Esophagus muscularis mucosa (tissue), 4 donors: ENCODE data around the gene NEB. TPM values are rescaled to one million over a fixed set of nuclear protein-coding genes. Genes with fewer than 3 reads are reported as not detected.

Experiments
- DNase-seq: peaks from one replicate; pipeline ENCODE4 v3.0.0-alpha.2; 2017; ENCODE audit errors: extremely low spot score
- H3K27ac ChIP-seq, 4 donors: fragments of 200-600 bp; sonication (generic); replicated peaks in 1 of 4; 1 replicate in 3 of 4; 2 replicates in 1 of 4; pipeline ENCODE4 v1.5.1; 2016 to 2019; ENCODE audit warnings: mild to moderate bottlenecking in 1 of 4
- H3K27me3 ChIP-seq, 4 donors: fragments of 200-600 bp; sonication (generic); one replicate each; pipeline versions ENCODE4 v1.5.1 to v1.6.0; 2016 to 2019
- H3K36me3 ChIP-seq, 4 donors: fragments of 200-600 bp; sonication (generic); one replicate each; pipeline ENCODE4 v1.5.1; 2016 to 2019
- H3K4me1 ChIP-seq, 4 donors: fragments of 200-600 bp; sonication (generic); one replicate each; pipeline ENCODE4 v1.5.1; 2016 to 2019
- H3K4me3 ChIP-seq, 4 donors: fragments of 200-600 bp; sonication (generic); 1 replicate in 2 of 4; 2 replicates in 2 of 4; pipeline ENCODE4 v1.5.1; 2016 to 2019; ENCODE audit warnings: mild to moderate bottlenecking in 4 of 4, moderate library complexity in 1 of 4
- H3K9me3 ChIP-seq, 4 donors: fragments of 200-600 bp; sonication (generic); 1 replicate in 3 of 4; 2 replicates in 1 of 4; pipeline ENCODE4 v1.5.1; 2016 to 2019
- EP300 ChIP-seq: sonication (generic); formaldehyde crosslinking; IDR thresholded peaks from one replicate; pipeline ENCODE4 v1.6.1; 2017; ENCODE audit warnings: antibody characterized with exemption
- POLR2A ChIP-seq: fragments of 450-650 bp; IDR thresholded peaks from one replicate; pipeline ENCODE4 v1.6.1; 2017; ENCODE audit warnings: antibody characterized with exemption, moderate library complexity, mild to moderate bottlenecking, low read depth
- POLR2AphosphoS5 ChIP-seq, 2 donors: sonication (generic); formaldehyde crosslinking; IDR thresholded peaks; one replicate each; pipeline ENCODE4 v1.6.1; 2017; ENCODE audit warnings: antibody characterized with exemption in 2 of 2
- WGBS: methylation state at CpG from one replicate; pipeline ENCODE4 v1.1.5; 2018; 5-methylcytosine and 5-hydroxymethylcytosine counted together
- intact Hi-C: fragments of 100-400 bp; cut with DNase I; formaldehyde crosslinking; loops from one replicate; pipeline ENCODE4 v1.15.1; 2023
- total RNA-seq, 4 donors: library from RNA; depleted of rRNA; stranded (reverse); fragments of >200 nt; gene quantifications; one replicate each; pipeline versions ENCODE4 v1.1.0 to v1.2.1, GENCODE V29; 2016
- TF ChIP-seq, protein P1 (sequence below), 3 experiments: fragments of 200-600 bp in 2 of 3; fragments of 450-650 bp in 1 of 3; sonication (generic) in 2 of 3; IDR thresholded peaks; one replicate each; pipeline ENCODE4 v1.5.1; 2017 to 2019; ENCODE audit warnings: antibody characterized with exemption in 3 of 3, mild to moderate bottlenecking in 2 of 3, moderate library complexity in 1 of 3

The NEB gene
- total RNA-seq, 4 donors from 2014 or later = 0.23 to 0.84 (median 0.54) TPM

DNA sequence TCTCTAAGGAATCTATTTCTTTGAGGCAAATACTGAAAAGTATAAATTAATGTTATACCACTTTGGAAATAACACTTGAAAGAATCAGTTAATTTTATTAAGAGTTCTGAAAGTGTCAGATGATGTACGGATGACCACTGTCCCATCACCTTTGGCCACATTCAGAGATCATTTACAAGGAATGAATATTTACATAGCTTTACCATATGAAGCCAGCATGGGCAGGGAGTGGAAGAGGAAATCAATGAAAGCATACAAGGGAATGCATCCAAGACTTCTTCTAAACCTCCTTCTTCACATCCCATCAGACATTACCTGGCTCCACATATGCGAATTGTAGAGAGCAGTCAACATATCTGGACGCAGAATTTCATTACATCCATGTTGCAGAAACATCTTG lies 201.1 kb downstream of the NEB start:
- WGBS = 96% methylated on average over 3 of the region's 3 CpGs
- no peaks in the 10 kb centered on the region for H3K4me1 ChIP-seq
- H3K36me3 ChIP-seq = no peaks in the 10 kb centered on the region
- no peaks in the 10 kb centered on the region for H3K27me3 ChIP-seq
- no peak overlapping the region for H3K4me3 ChIP-seq
- no peaks in the 10 kb centered on the region for H3K9me3 ChIP-seq
- DNase-seq = no peak
- no peak for TF ChIP-seq POLR2AphosphoS5 (IDR thresholded peaks at IDR 0.05)
- TF ChIP-seq POLR2A = no peak
- TF ChIP-seq, protein P1, sequence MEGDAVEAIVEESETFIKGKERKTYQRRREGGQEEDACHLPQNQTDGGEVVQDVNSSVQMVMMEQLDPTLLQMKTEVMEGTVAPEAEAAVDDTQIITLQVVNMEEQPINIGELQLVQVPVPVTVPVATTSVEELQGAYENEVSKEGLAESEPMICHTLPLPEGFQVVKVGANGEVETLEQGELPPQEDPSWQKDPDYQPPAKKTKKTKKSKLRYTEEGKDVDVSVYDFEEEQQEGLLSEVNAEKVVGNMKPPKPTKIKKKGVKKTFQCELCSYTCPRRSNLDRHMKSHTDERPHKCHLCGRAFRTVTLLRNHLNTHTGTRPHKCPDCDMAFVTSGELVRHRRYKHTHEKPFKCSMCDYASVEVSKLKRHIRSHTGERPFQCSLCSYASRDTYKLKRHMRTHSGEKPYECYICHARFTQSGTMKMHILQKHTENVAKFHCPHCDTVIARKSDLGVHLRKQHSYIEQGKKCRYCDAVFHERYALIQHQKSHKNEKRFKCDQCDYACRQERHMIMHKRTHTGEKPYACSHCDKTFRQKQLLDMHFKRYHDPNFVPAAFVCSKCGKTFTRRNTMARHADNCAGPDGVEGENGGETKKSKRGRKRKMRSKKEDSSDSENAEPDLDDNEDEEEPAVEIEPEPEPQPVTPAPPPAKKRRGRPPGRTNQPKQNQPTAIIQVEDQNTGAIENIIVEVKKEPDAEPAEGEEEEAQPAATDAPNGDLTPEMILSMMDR (IDR thresholded peaks at IDR 0.05) = no peak
- no peak for TF ChIP-seq EP300
- intact Hi-C loops = no loop called here
- H3K27ac ChIP-seq = no peak overlapping the region

DNA sequence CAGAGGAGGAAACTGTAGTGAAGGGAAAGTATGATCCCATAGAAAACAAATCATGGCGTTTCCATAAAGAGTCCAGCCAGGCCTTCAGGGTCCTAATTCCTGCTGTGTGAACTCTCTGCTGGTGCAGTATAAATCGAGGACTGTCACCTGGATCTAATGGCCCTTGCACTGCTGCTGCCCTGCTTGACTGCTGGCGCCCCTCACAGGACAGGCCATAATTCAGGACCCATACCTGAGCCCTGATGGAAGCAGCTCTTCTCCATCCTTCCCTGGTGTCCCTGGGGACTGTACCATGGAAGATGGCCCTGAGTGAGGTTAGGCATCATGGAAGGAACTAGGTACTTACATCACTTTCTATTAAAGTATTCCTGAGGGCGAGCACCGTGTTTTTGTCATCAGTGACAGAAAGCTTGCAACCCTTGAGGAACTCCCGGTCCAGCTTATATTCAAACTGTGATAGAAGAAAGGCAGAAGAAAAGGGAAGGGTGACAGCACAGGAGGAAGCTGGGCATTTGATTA lies 207.6 kb downstream of the NEB start:
- TF ChIP-seq EP300 (no peak), POLR2A (no peak), POLR2AphosphoS5 (IDR thresholded peaks at IDR 0.05) (no peak)
- TF ChIP-seq, protein P1 (IDR thresholded peaks at IDR 0.05) = no peak
- intact Hi-C loops = no loop called here
- Histone ChIP-seq H3K36me3 (no peaks in the 10 kb centered on the region), H3K4me3 (no peak overlapping the region), H3K9me3 (no peaks in the 10 kb centered on the region), H3K27me3 (no peaks in the 10 kb centered on the region), H3K27ac (no peak overlapping the region), H3K4me1 (no peaks in the 10 kb centered on the region)
- peak; percentile 90 for DNase-seq
- 89% methylated on average over 6 of the region's 6 CpGs for WGBS

DNA sequence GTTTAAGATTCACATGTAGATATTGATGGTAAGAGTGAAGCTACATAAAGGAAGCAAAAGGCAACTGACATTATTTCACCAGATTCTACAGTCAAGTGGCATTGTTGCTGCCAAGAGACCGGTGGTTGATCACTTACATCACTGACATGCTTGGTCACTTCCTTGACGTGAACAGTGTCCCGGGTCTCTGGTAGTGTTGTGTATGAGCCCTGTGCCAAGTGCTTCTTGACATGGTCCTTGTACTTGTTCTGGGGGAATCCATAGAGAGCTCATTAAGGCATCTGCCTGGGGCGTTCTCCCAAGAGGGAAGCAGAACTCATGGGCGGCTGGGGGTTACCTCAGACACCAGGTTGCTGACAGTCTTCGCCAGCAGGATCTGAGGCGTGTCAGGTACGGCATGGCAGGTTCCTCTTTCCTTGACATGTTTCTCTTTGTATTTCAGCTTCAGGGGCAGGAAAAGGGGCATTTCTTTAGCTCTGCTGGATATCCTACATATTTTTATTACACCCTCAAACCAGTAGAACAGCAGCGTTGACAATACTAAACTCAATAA lies 208.4 kb downstream of the NEB start:
- Histone ChIP-seq H3K36me3 (no peaks in the 10 kb centered on the region), H3K9me3 (no peaks in the 10 kb centered on the region), H3K27me3 (no peaks in the 10 kb centered on the region), H3K27ac (no peak overlapping the region), H3K4me1 (no peaks in the 10 kb centered on the region), H3K4me3 (no peak overlapping the region)
- intact Hi-C loops = no loop called here
- WGBS = 89% methylated on average over 8 of the region's 9 CpGs
- DNase-seq = no peak
- TF ChIP-seq POLR2AphosphoS5 (IDR thresholded peaks at IDR 0.05) = no peak

DNA sequence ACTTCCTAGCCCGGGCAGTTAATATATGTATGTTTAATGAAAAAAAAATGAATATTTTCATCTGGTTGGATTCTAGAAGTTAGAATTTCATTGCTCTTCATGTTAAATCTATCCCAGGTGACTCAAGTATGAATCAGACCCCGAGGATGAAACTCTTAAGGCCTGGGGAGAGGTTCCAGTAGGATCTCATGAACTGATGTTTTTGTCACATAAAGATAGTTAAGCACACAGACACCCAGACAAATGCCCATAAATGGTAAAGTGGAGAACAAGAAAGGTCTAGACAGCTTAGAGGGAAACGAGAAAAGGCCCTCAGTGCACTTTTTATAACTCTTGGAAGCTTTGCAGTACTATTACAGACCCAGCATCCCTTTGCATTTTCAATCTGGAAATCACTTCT lies 210.4 kb downstream of the NEB start:
- H3K4me3 ChIP-seq = no peak overlapping the region
- intact Hi-C loops = no loop called here

DNA sequence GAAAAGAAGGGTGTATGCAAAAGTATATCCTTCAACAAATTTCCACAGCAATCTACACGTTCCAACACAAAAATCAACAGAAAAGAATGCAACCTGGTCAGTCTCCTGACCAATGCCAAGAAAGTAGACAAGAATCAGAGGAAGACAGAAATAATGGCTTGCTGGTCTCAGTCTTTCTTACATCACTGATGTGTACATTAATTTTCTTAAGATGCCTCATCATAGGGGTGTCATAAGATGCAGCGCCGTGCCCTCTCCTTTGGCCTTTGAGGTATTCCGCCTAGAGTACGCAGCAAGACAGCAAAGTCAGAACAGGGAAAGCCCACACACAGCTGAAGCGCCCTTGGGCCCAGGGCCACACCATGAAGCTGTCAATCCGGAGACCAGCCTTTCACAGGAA lies 211.7 kb downstream of the NEB start:
- no peak for DNase-seq
- intact Hi-C loops = no loop called here
- no peaks in the 10 kb centered on the region for H3K9me3 ChIP-seq
- no peaks in the 10 kb centered on the region for H3K27me3 ChIP-seq
- H3K27ac ChIP-seq = no peak overlapping the region
- H3K4me1 ChIP-seq = no peaks in the 10 kb centered on the region
- no peaks in the 10 kb centered on the region for H3K36me3 ChIP-seq
- no peak overlapping the region for H3K4me3 ChIP-seq
- TF ChIP-seq EP300 (no peak), POLR2AphosphoS5 (IDR thresholded peaks at IDR 0.05) (no peak), POLR2A (no peak)
- TF ChIP-seq, protein P1 (IDR thresholded peaks at IDR 0.05) = no peak
- 86% methylated on average over 7 of the region's 7 CpGs for WGBS

More for the DNA sequence above, 210.4 kb downstream of the NEB start:
- no peak for DNase-seq
- WGBS = 92% methylated on average over 3 of the region's 3 CpGs
- Histone ChIP-seq H3K27me3 (no peaks in the 10 kb centered on the region), H3K9me3 (no peaks in the 10 kb centered on the region), H3K4me1 (no peaks in the 10 kb centered on the region), H3K27ac (no peak overlapping the region), H3K36me3 (no peaks in the 10 kb centered on the region)
- TF ChIP-seq, protein P1 (IDR thresholded peaks at IDR 0.05) = no peak
- TF ChIP-seq EP300 (no peak), POLR2A (no peak), POLR2AphosphoS5 (IDR thresholded peaks at IDR 0.05) (no peak)
